GM21825 (cell line): Measurements from ENCODE around the gene CYSRT1.
A peak's percentile ranks its signal among the peaks of the same experiment; 100 is the strongest.

Source experiments
- ATAC-seq: cut with Tn5 transposase; IDR thresholded peaks from one replicate; pipeline ENCODE4 v1.9.1; 2021; ENCODE audit warnings: mild to moderate bottlenecking, moderate library complexity; ENCODE audit not compliant: unreplicated experiment

Gene CYSRT1

DNA sequence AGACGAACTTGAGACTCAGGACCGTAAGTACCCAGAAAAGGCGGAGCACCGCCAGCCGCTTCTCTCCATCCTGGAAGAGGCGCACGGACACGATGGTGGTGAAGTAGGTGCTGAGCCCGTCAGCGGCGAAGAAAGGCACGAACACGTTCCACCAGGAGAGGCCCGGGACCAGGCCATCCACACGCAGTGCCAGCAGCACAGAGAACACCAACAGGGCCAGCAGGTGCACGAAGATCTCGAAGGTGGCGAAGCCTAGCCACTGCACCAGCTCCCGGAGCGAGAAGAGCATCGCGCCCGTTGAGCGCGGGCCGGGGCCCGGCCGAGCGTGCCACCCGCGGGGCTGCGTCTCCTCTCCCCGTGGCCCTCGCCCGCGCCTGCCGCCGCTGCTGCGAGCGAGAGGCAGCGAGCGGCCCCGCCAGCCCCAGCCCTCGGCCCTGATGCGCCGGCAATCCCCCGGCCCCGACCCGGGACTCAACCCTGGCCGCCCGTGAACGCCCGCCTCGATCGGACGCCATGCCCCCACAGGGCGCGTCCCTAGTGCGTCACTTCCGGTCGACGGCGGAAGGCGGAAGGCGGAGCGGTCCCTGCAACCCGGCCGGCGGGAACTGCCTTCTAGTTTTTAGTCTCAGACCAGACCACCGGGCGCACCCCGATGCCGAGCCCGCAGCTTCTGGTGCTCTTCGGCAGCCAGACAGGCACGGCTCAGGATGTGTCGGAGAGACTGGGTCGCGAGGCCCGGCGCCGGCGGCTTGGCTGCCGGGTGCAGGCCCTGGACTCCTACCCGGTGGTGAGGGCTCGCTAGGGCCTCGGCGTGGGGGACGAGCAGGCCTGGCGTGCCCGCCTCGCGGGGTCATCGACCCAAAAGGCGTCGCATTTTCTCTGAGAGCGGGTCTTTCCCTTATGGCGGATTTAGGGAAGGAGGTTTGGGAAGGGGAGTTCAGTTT, 19.6 kb upstream of the CYSRT1 start, which contains the start of the genes NDOR1 and TMEM203:
TSS of gene NDOR1 (plus strand) at position 575 of the 944 bp plus-strand sequence. CDS start at position 653, 78 bp downstream.
TSS of gene TMEM203 (minus strand) at position 523 of the 944 bp plus-strand sequence. CDS start at position 289, 234 bp downstream.
- peak; percentile 38 for ATAC-seq

GRCh38 chr9:137206602-137207001, 18.4 kb upstream of the CYSRT1 start:
- ATAC-seq, result no peak

- no peak for ATAC-seq
Observed at GRCh38 chr9:137211532-137211931, 13.4 kb upstream of the CYSRT1 start.

GRCh38 chr9:137212520-137212919, 12.5 kb upstream of the CYSRT1 start:
- ATAC-seq, result no peak

DNA sequence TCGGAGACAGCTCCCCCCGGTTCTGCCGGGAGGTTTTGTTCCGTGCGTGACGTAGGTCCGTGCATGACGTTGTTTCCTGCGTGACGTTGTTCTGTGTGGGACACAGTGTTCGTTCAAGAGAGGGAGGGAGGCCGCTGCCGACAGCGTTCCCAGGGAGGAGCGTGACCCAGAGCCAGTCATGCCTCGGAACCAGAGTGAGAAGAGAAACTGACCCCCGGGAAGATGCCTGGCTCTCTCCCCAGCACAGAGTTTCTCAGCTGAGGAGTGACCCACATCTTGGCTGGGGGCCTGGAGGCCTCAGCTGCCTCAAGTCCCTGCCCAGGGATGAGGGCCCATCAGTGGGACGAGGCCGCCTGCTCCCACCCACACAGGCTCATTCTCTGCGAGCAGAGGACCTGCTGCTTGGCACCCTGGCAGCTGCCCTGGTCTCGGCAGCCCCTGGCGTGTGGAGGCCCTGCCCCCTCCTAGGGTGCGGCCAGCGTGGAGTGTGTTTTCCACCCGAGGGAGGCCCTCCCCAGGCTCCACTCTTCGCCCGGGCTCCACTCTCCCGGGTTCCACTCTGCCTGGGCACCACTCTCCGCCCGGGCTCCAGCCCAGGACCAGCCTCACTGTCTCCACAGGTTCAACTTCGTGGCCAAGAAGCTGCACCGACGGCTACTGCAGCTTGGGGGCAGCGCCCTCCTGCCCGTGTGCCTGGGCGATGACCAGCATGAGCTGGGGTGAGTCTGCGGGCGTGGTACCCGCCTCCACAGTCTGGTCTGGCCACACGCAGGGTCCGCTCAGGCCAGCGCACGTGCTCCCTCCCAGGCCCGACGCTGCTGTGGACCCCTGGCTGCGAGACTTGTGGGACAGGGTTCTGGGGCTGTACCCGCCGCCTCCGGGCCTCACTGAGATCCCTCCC, 11.6 kb upstream of the CYSRT1 start:
- ATAC-seq, result no peak

- no peak for ATAC-seq
Observed at GRCh38 chr9:137214620-137215019, 10.4 kb upstream of the CYSRT1 start.

DNA sequence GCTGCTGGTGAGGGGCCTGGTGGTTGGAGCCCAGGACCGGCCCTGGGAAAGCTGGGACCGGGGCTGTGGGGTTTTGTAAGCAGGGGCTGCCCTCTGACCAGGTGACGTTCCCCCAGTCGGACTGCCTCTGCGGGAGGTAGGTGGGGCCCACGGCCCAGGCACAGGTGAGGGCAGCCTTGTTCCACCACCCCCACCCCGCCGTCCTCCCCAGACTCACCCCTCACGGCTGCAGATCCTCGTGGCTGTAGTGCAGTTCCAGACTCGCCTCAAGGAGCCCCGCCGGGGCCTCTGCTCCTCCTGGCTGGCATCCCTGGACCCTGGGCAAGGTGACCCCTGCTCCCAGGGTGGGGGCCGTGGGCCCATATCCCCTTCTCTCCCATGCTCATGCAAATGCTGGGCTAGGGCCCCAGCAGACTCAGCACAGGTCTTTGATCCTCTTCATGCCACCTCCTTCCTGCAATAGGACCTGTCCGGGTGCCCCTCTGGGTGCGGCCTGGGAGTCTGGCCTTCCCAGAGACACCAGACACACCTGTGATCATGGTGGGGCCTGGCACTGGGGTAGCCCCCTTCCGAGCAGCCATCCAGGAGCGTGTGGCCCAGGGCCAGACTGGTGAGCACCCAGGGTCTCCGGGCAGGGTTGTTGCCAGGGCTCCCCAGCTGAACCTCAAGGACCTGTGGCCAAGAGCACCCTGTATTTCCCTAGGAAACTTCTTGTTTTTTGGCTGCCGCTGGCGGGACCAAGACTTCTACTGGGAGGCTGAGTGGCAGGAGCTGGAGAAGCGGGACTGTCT, 9.6 kb upstream of the CYSRT1 start:
- ATAC-seq, result no peak

- no peak for ATAC-seq
Observed at GRCh38 chr9:137216188-137216965, 8.6 kb upstream of the CYSRT1 start.

- no peak for ATAC-seq
Observed at GRCh38 chr9:137217276-137218211, 7.4 kb upstream of the CYSRT1 start.

GRCh38 chr9:137218212-137218753, 6.7 kb upstream of the CYSRT1 start:
- ATAC-seq, result no peak

DNA sequence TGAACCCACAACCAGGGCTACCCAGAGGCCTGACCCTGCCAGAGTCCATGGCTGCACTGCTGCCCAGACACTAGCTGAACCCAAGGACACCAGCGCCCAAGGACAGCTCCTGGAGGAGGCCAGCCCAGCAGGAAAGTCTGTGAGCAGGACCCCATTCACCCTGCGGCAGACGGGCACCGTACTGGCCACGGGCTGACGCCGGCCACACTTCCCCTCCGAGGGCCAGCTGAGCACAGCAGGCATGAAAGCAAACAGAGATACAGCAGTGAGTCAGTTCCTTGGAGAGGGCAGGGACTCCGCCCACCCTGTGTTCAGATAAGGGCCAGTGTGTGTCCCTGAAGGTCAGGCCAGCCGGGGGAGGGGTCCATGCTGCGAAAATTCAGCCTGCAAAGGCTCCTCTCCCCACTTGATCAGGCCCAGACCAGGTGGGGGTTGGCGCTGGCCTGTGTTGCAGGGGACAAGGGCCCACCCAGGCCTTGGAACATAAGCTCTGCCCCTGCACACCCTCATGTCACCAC, 6.2 kb upstream of the CYSRT1 start:
- ATAC-seq, result no peak

- no peak for ATAC-seq
Observed at GRCh38 chr9:137219757-137220316, 5.1 kb upstream of the CYSRT1 start.

DNA sequence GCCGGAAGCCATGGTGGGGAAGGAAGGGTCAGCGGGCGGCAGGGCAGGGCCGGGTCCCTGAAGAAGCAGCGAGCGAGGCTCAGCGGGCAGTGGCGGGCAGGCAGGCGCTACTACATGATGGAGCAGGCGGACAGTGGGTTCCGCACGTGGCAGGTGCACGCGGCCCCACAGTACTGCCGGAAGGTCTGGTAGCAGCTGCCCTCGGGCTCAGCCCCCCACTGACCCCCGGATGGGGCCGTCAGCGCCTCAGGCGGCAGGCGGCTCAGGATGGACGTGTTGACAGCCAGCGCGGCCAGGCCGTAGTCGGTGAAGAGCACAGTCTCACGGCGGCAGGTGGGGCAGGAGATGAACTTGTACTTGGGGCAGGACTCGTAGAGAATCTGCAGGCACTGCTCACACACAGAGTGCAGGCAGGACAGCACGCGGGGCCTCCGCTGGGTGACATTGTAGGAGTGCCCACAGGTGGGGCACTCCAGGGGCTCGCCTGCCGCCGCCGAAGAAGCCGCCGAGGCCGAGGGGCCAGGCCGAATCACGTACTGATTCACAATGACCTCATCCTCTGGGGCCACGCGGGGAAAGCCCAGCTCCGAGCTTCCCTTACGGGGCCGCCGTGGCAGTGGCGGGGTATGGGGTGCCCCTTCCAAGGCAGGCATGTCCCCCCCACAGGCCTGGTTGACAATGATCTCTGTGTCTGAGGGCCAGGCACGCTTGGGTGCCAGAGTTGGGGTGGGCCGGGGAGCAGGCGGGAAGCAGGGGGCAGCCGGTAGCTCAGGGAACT, 4.5 kb upstream of the CYSRT1 start:
- no peak for ATAC-seq

GRCh38 chr9:137221095-137221505, 3.9 kb upstream of the CYSRT1 start:
- no peak for ATAC-seq

DNA sequence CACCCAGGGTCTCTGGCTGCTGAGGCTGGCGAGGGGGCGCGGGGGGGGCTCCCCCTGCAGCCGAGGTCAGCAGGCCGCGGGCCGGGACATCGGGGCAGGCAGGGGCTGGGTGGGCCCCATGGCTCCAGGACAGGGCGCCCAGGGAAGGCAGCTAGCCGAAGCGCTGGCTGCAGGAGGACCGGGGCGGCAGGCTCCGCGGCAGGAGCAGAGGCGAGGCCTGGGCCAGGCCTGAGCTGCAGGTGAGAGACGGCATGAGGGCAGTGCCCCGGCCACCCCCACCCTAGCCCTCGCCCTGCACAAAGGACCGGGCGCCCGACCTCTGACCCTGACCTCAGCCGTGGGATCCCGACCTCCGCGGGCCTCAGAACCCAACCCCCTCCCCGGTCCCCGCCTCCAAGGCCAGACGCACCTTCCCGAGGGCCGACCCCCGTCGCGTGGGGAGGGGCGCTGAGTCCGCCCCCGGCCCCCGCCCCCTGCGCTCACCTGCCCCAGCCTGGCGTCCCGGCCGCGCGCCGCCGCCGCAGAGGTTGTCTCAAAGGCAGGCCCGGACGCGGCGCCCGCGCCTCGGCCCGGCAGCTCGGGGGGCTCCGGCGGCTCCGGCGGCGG, 3.4 kb upstream of the CYSRT1 start:
- no peak for ATAC-seq

GRCh38 chr9:137222190-137223077, 2.5 kb upstream of the CYSRT1 start, which contains the start of gene RNF208:
TSS of gene RNF208 (minus strand) at chr9:137222240. CDS start at chr9:137221212, 1,028 bp downstream.
- no peak for ATAC-seq
